ENCODE measurements around the gene KRTAP19-2. TPM values are rescaled to one million over a fixed set of nuclear protein-coding genes. Genes with fewer than 3 reads are reported as not detected.
"Not testable (repeated sequence)": the region's sequence is repeated elsewhere in the genome, so short reads cannot be mapped to it uniquely, and the experiment has no call there.

KRTAP19-2 gene
- not detected for total RNA-seq

DNA sequence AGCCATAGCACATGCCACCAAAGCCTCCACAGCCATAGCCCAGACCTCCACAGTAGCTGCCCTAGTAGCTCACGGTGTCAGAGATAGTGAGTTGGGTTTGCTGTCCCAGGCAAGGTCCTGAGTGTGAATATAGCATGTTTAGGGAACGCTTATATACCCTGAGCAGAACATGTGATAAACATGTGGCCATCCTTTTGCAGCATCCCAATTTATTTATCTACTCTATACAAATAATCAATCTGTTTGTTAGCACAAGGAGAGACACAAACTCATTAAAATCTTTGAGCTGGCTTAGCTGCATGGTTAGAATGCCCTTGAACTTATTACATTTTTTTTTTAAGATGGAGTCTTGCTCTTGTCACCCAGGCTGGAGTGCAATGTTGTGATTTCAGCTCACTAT is at the start of gene KRTAP19-2:
Gene KRTAP19-2, minus strand, starts transcription at position 101 of the 400 bp plus-strand sequence. Its CDS starts 88 bp downstream, at position 13.
- no peak within 1 kb of the TSS for H3K4me3 ChIP-seq
- H3K9me3 ChIP-seq: no peaks in the 10 kb centered on the region
- intact Hi-C loops (cut with DNase I): no loop called here
- H3K4me1 ChIP-seq: no peaks in the 10 kb centered on the region
- no peaks in the 10 kb centered on the region for H3K36me3 ChIP-seq
- H3K27ac ChIP-seq (replicated peaks in 1 of 4): no peak within 1 kb of the TSS
- WGBS: 97% methylated on average over 2 of the region's 2 CpGs
- H3K27me3 ChIP-seq: no peaks in the 10 kb centered on the region
- DNase-seq (ENCODE audit: extremely low spot score): no peak
- TF ChIP-seq CTCF (IDR thresholded peaks at IDR 0.05) (no peak), POLR2A (IDR thresholded peaks at IDR 0.05; ENCODE audit: low read depth) (no peak), EP300 (IDR thresholded peaks at IDR 0.05) (no peak), POLR2AphosphoS5 (IDR thresholded peaks at IDR 0.05) (no peak)

DNA sequence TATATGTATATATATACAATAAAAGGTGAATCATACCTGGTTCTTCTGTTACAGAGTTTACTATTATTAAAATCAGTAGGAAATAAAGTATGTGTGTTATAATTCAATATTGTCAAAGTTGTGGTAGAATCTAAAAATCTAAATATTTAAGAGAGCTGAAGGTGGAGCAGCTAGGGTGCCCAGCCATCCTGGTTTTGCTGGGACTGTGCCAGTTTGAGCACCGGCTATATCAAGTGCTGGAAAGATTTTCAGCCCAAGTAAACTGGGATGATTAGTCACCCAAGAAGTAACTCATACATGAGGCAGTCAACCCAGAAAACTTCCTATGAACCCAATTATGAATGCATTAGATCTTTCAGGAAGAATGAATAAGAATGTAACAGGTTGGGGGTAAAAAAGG is 31.6 kb upstream of the KRTAP19-2 start:
- 68% methylated on average over 1 of the region's 1 CpG for WGBS
- Histone ChIP-seq H3K9me3 (no peaks in the 10 kb centered on the region), H3K4me1 (no peaks in the 10 kb centered on the region), H3K27me3 (no peaks in the 10 kb centered on the region), H3K27ac (replicated peaks in 1 of 4) (no peak overlapping the region), H3K36me3 (no peaks in the 10 kb centered on the region), H3K4me3 (no peak overlapping the region)
- intact Hi-C loops (cut with DNase I): no loop called here
- no peak for TF ChIP-seq POLR2A (IDR thresholded peaks at IDR 0.05; ENCODE audit: low read depth)
- no peak for TF ChIP-seq POLR2AphosphoS5 (IDR thresholded peaks at IDR 0.05)
- no peak for TF ChIP-seq EP300 (IDR thresholded peaks at IDR 0.05)
- TF ChIP-seq CTCF (IDR thresholded peaks at IDR 0.05): no peak
- DNase-seq (ENCODE audit: extremely low spot score): no peak

GRCh38 chr21:30515681-30516080 is 28.4 kb upstream of the KRTAP19-2 start:
- no peaks in the 10 kb centered on the region for H3K4me1 ChIP-seq
- 59% methylated on average over 1 of the region's 1 CpG for WGBS
- no peaks in the 10 kb centered on the region for H3K27me3 ChIP-seq
- no peak overlapping the region for H3K27ac ChIP-seq (replicated peaks in 1 of 4)
- H3K36me3 ChIP-seq: no peaks in the 10 kb centered on the region
- no peak for TF ChIP-seq CTCF (IDR thresholded peaks at IDR 0.05)
- TF ChIP-seq POLR2A (IDR thresholded peaks at IDR 0.05; ENCODE audit: low read depth): no peak
- TF ChIP-seq POLR2AphosphoS5 (IDR thresholded peaks at IDR 0.05): no peak
- no peak for TF ChIP-seq EP300 (IDR thresholded peaks at IDR 0.05)
- intact Hi-C loops (cut with DNase I): no loop called here
- no peak for DNase-seq (ENCODE audit: extremely low spot score)
- H3K4me3 ChIP-seq: no peak overlapping the region
- H3K9me3 ChIP-seq: no peaks in the 10 kb centered on the region

GRCh38 chr21:30505621-30506205 is 18.5 kb upstream of the KRTAP19-2 start:
- 35% methylated on average over 4 of the region's 4 CpGs for WGBS
- H3K4me3 ChIP-seq; H3K9me3 ChIP-seq; DNase-seq (ENCODE audit: extremely low spot score); H3K4me1 ChIP-seq; H3K27ac ChIP-seq (replicated peaks in 1 of 4); intact Hi-C loops (cut with DNase I); H3K27me3 ChIP-seq; H3K36me3 ChIP-seq: not testable (repeated sequence)

DNA sequence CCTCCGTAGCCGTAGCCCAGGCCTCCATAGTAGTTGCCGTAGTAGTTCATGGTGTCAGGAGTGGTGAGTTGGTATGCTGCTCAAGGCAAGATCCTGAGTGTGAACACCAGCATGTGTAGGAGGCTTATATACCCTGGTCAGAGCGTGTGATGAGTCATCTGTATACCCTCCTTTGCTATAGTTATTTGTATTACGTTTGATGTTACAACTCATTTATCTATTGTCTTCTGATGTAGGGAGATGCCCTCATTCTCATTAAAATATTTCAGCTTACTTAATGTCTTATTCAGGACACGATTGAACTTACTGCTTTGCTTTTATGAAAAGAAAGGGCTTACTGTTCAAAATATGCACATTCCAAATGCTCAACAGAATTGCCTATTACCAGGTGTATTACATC is 14.8 kb upstream of the KRTAP19-2 start, which contains the start of gene KRTAP19-5:
Gene KRTAP19-5, minus strand, starts transcription at position 101 of the 400 bp plus-strand sequence. Its CDS starts 51 bp downstream, at position 50.
- 61% methylated on average over 6 of the region's 6 CpGs for WGBS
- TF ChIP-seq POLR2A (IDR thresholded peaks at IDR 0.05; ENCODE audit: low read depth): no peak
- no peak for TF ChIP-seq CTCF (IDR thresholded peaks at IDR 0.05)
- TF ChIP-seq POLR2AphosphoS5 (IDR thresholded peaks at IDR 0.05): no peak
- no peak for TF ChIP-seq EP300 (IDR thresholded peaks at IDR 0.05)
- intact Hi-C loops (cut with DNase I): no loop called here

More for the DNA sequence above, 14.8 kb upstream of the KRTAP19-2 start, which contains the start of gene KRTAP19-5:
- Histone ChIP-seq H3K36me3 (no peaks in the 10 kb centered on the region), H3K4me3 (no peak within 1 kb of the TSS), H3K9me3 (no peaks in the 10 kb centered on the region), H3K27me3 (no peaks in the 10 kb centered on the region), H3K27ac (replicated peaks in 1 of 4) (no peak within 1 kb of the TSS), H3K4me1 (no peaks in the 10 kb centered on the region)
- no peak for DNase-seq (ENCODE audit: extremely low spot score)
